Naive thymus-derived CD8-positive, alpha-beta T cell (primary cell): Measurements from ENCODE around the gene DVL2. TPM values are rescaled to one million over a fixed set of nuclear protein-coding genes. Genes with fewer than 3 reads are reported as not detected.

Experiments used
- ATAC-seq, 2 donors: fragments of 150-1000 bp; cut with Tn5 transposase in 1 of 2; sonication (Bioruptor Pico), chemical (Tn5 transposase) in 1 of 2; 1 replicate in 1 of 2; 2 replicates in 1 of 2; pipeline ENCODE4 v1.10.0; 2021; ENCODE audit warnings: mild to moderate bottlenecking in 2 of 2, moderate library complexity in 2 of 2
- POLR2A ChIA-PET: fragments of 350-600 bp; sonication (Branson Sonifier 250); formaldehyde crosslinking; loops from one replicate; lab custom pipeline; 2021; ENCODE audit warnings: antibody characterized with exemption; lab: Charles Lee
- DNase-seq, 10 donors: peaks; one replicate each; pipeline versions ENCODE4 v3.0.0 to v3.0.0-alpha.2; 2020 to 2022
- H3K27ac Mint-ChIP-seq, 10 donors: one replicate each; pipeline ENCODE4 v1.8.0; 2020 to 2022; ENCODE audit warnings: mild to moderate bottlenecking in 10 of 10, mixed read lengths in 10 of 10, moderate library complexity in 4 of 10, inconsistent platforms in 1 of 10
- H3K27me3 Mint-ChIP-seq, 5 donors: one replicate each; pipeline ENCODE4 v1.8.0; 2021 to 2022; ENCODE audit warnings: mixed read lengths in 5 of 5
- H3K36me3 Mint-ChIP-seq, 3 donors: one replicate each; pipeline ENCODE4 v1.8.0; 2020 to 2022; ENCODE audit warnings: mixed read lengths in 3 of 3, mild to moderate bottlenecking in 2 of 3, inconsistent platforms in 1 of 3
- H3K4me1 Mint-ChIP-seq, 4 donors: one replicate each; pipeline ENCODE4 v1.8.0; 2021 to 2022; ENCODE audit warnings: mixed read lengths in 4 of 4
- H3K4me3 Mint-ChIP-seq, 10 donors: one replicate each; pipeline ENCODE4 v1.8.0; 2020 to 2022; ENCODE audit warnings: mild to moderate bottlenecking in 10 of 10, mixed read lengths in 10 of 10, moderate library complexity in 6 of 10, inconsistent platforms in 1 of 10
- H3K9me3 Mint-ChIP-seq, 9 donors: one replicate each; pipeline ENCODE4 v1.8.0; 2020 to 2022; ENCODE audit warnings: mixed read lengths in 9 of 9, mild to moderate bottlenecking in 3 of 9, inconsistent platforms in 1 of 9, moderate library complexity in 1 of 9
- polyA plus RNA-seq, 3 donors: library from polyadenylated mRNA; unstranded; fragments of 300-500 nt; fragmentation: Illumina TruSeq; gene quantifications; one replicate each; pipeline ENCODE4 v1.2.3, GENCODE V29; 2021
- total RNA-seq, 8 experiments: library from RNA in 2 of 8; stranded (reverse) in 2 of 8; gene quantifications; one replicate each; pipeline ENCODE4 v1.2.3 and lab custom pipeline; 2021 to 2026

DVL2 gene
- total RNA-seq (10 to 100 TPM; 80.7 to 81.5 TPM), polyA plus RNA-seq (10 to 100 TPM; 19.3 to 26.5 (median 19.3) TPM), total RNA-seq (lab: John Stamatoyannopoulos, UW) (51.2 to 97.5 (median 80.1) reads per million in 6 experiments)

DNA sequence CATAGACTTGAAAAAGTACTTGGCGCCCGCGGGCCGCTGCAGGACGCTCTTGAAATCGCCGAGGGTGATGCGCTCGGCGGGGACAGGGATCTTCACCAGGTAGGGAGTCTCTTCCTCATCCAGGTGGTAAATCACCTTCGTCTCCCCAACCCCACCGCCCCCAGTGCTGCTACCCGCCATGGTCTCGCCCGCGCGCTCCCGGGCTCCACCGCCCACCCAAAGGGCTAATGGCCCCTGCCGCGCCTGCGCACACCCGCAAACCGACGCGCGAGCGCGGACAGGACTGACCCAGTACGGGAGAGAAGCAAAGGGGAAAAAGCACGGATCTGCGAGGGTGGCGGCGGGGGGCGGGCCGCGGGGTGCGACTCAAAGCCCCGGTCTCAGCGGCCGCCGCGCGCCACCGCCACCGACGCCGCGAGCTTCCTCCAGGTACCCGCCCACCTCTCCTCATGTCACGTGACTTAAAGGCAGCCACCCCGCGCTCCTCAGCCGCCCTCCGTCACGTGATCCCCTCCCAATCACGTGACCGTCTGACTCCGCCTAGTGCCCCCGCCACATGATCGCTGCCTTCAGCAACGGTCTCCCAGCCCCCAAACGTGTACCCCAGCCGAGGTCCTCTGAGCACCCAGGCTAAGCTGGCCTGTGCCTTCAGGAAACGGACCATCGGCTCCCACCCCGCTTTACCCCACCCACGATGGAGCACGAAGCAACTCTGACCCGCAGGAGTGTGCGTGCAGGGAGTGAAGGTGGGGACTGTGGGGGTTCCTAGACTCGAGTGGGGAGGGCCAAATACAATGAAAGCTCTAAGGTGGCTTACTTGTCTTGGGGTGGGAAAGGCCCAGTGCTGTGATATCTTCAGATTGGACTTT is at the start of gene DVL2:
Gene DVL2 (minus strand): TSS at position 435 of the 869 bp plus-strand sequence. CDS start 255 bp downstream, at position 180.
- peak within 1 kb of the TSS; percentile 89 to 95 (median 92) for H3K4me3 Mint-ChIP-seq
- peaks cover 0 to 35% (median 0%) of the 10 kb centered on the region in 3 donors for H3K36me3 Mint-ChIP-seq
- H3K27ac Mint-ChIP-seq: peak within 1 kb of the TSS; percentile 76 to 99 (median 94)
- POLR2A ChIA-PET: interaction anchor here (0.5 to 18.2 kb wide), 10 partner anchors 10 to 250 kb away, joined by 3 to 371 read pairs (median 3); partner anchors contain the start of genes ACADVL, ACAP1, CTDNEP1 and DLG4
- H3K27me3 Mint-ChIP-seq: peaks cover 0 to 1% (median 0%) of the 10 kb centered on the region in 5 donors
- DNase-seq (peak; percentile 89 to 98 (median 94)), ATAC-seq (peak; percentile 56 to 67)
- peaks cover 32 to 60% (median 51%) of the 10 kb centered on the region in 4 donors for H3K4me1 Mint-ChIP-seq
- H3K9me3 Mint-ChIP-seq: no peaks in the 10 kb centered on the region

DNA sequence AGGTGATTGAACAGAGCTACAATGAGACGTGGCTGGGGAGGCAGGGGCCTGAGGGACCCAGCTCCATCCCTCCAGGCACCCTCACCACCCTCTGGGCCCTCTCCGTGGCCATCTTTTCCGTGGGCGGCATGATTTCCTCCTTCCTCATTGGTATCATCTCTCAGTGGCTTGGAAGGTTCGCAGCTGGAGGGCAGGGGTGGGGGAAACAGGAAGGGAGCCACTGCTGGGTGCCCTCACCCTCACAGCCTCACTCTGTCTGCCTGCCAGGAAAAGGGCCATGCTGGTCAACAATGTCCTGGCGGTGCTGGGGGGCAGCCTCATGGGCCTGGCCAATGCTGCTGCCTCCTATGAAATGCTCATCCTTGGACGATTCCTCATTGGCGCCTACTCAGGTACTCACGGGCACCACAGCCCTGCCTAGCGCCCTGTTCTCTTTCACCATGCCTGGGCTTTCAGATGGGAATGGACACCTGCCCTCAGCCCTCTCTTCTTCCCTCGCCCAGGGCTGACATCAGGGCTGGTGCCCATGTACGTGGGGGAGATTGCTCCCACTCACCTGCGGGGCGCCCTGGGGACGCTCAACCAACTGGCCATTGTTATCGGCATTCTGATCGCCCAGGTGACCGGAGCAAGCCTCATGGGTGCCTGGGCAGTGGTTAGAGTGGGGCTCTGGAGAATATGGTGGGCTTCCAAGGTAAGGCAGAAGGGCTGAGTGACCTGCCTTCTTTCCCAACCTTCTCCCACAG is 49.3 kb upstream of the DVL2 start:
- Mint-ChIP-seq H3K4me3 (peak overlapping the region in 4 of 10 donors; percentile 42 to 58 (median 44)), H3K27ac (peak overlapping the region in 1 of 10 donors; percentile 10), H3K27me3 (peaks cover 1 to 19% (median 10%) of the 10 kb centered on the region in 5 donors), H3K4me1 (peaks cover 16 to 38% (median 24%) of the 10 kb centered on the region in 4 donors), H3K36me3 (no peaks in the 10 kb centered on the region), H3K9me3 (no peaks in the 10 kb centered on the region)
- POLR2A ChIA-PET: interaction anchor here (0.9 to 1.7 kb wide), 5 partner anchors 10 to 54 kb away, joined by 3 to 9 read pairs (median 5); partner anchors contain the start of genes ACAP1 and NEURL4
- DNase-seq: no peak
- no peak for ATAC-seq

DNA sequence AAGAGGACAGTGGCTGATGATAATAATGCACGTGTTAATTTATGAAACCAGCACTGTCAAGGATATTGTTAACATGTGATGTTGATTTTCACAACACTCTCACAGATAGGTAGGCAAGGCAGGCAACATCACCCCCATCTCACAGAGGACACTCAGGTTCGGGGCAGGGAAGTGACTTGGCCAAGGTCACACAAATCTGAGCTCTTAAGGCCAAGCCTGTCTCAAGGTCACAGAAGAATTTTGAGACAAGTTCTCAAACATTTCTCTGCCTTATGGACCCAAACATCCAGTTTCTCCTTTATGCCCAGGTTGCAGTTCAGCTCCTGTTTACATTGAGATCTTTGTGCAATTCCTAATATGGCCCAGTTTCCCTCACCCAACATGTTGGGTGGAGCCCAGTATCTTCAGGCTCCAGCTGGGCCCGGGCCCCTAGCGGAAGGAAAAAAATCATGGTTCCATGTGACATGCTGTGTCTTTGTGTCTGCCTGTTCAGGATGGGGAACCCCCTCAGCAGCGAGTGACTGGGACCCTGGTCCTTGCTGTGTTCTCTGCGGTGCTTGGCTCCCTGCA is 48.5 kb upstream of the DVL2 start:
- peak overlapping the region in 1 of 10 donors; percentile 77 for H3K27ac Mint-ChIP-seq
- no peaks in the 10 kb centered on the region for H3K9me3 Mint-ChIP-seq
- peak overlapping the region in 8 of 10 donors; percentile 15 to 85 (median 49) for H3K4me3 Mint-ChIP-seq
- H3K27me3 Mint-ChIP-seq: peaks cover 1 to 19% (median 10%) of the 10 kb centered on the region in 5 donors
- DNase-seq (no peak), ATAC-seq (no peak)
- no peaks in the 10 kb centered on the region for H3K36me3 Mint-ChIP-seq
- peaks cover 16 to 38% (median 24%) of the 10 kb centered on the region in 4 donors for H3K4me1 Mint-ChIP-seq
- POLR2A ChIA-PET: interaction anchor here (0.9 to 2.3 kb wide), 8 partner anchors 11 to 197 kb away, joined by 3 to 9 read pairs (median 5); partner anchors contain the start of genes ACAP1, NEURL4 and ZBTB4

DNA sequence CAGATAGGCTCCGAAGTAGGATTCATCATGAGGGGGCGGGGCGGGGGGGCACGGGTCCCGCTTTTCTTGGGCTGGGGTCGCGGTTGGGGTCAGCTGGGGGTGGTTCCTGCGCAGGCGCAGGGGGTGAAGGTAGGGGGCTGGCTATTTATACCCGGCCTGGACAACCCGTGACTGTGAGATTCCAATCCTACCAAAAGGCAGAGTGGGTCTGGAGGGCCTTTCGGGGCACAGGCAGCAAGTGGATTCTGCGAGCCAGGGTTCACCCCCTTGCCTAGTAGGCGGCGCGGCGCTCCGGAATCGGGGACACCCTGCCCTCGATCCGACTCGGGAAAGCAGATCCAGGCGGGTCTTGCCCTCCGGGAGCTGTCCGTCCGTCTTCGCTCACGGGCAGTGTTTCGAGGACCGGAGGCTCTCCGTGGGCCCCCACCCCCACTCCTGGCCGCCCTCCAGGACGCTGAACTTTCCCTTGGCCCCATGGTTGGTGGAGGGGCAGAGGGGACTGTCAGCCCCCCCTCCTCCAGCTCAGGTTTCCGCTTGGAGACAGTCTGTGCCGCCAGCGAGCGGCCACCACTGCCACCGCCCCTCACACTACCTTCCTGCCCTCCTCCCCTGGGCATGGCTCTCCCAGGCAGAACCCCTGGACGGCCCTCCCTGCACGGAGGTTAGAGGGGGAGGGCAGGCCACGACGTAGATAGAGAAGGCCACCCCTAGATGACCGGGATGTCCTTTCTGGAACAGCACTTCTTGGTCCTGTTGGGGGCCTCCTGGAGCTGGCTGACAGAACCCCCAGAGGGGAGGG is 47.8 kb upstream of the DVL2 start:
- H3K27ac Mint-ChIP-seq: peak overlapping the region in 4 of 10 donors; percentile 18 to 67 (median 50)
- peak overlapping the region; percentile 71 to 90 (median 84) for H3K4me3 Mint-ChIP-seq
- H3K36me3 Mint-ChIP-seq: no peaks in the 10 kb centered on the region
- DNase-seq (peak in 3 of 10 donors; percentile 10 to 15 (median 10)), ATAC-seq (peak in 1 of 2 donors; percentile 8)
- H3K9me3 Mint-ChIP-seq: no peaks in the 10 kb centered on the region
- POLR2A ChIA-PET: interaction anchor here (0.9 to 2.3 kb wide), 8 partner anchors 12 to 198 kb away, joined by 3 to 9 read pairs (median 6); partner anchors contain the start of genes NEURL4 and ZBTB4
- peaks cover 16 to 38% (median 24%) of the 10 kb centered on the region in 4 donors for H3K4me1 Mint-ChIP-seq
- peaks cover 1 to 19% (median 10%) of the 10 kb centered on the region in 5 donors for H3K27me3 Mint-ChIP-seq

DNA sequence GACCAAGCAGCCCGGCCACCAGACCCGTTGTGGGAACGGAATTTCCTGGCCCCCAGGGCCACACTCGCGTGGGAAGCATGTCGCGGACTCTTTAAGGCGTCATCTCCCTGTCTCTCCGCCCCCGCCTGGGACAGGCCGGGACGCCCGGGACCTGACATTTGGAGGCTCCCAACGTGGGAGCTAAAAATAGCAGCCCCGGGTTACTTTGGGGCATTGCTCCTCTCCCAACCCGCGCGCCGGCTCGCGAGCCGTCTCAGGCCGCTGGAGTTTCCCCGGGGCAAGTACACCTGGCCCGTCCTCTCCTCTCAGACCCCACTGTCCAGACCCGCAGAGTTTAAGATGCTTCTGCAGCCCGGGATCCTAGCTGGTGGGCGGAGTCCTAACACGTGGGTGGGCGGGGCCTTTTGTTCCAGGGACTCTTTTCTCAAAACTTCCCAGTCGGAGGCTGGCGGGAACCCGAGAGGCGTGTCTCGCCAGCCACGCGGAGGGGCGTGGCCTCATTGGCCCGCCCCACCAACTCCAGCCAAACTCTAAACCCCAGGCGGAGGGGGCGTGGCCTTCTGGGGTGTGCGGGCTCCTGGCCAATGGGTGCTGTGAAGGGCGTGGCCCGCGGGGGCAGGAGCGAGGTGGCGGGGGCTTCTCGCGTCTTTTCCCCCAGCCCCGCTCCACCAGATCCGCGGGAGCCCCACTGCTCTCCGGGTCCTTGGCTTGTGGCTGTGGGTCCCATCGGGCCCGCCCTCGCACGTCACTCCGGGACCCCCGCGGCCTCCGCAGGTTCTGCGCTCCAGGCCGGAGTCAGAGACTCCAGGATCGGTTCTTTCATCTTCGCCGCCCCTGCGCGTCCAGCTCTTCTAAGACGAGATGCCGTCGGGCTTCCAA is 47.0 kb upstream of the DVL2 start, which contains the start of gene SLC2A4:
Gene SLC2A4 (plus strand): TSS at position 645 of the 879 bp plus-strand sequence. CDS start 217 bp downstream, at position 862.
- POLR2A ChIA-PET: interaction anchor here (1.0 to 2.3 kb wide), 11 partner anchors 14 to 203 kb away, joined by 3 to 8 read pairs (median 4); partner anchors contain the start of genes GPS2, POLR2A and TMEM102
- H3K36me3 Mint-ChIP-seq: no peaks in the 10 kb centered on the region
- H3K27me3 Mint-ChIP-seq: peaks cover 1 to 19% (median 10%) of the 10 kb centered on the region in 5 donors
- ATAC-seq (peak; percentile 64 to 67), DNase-seq (peak; percentile 65 to 88 (median 76))
- peak within 1 kb of the TSS in 8 of 10 donors; percentile 43 to 92 (median 62) for H3K27ac Mint-ChIP-seq
- peaks cover 16 to 38% (median 24%) of the 10 kb centered on the region in 4 donors for H3K4me1 Mint-ChIP-seq
- peak within 1 kb of the TSS; percentile 74 to 90 (median 84) for H3K4me3 Mint-ChIP-seq
- no peaks in the 10 kb centered on the region for H3K9me3 Mint-ChIP-seq

DNA sequence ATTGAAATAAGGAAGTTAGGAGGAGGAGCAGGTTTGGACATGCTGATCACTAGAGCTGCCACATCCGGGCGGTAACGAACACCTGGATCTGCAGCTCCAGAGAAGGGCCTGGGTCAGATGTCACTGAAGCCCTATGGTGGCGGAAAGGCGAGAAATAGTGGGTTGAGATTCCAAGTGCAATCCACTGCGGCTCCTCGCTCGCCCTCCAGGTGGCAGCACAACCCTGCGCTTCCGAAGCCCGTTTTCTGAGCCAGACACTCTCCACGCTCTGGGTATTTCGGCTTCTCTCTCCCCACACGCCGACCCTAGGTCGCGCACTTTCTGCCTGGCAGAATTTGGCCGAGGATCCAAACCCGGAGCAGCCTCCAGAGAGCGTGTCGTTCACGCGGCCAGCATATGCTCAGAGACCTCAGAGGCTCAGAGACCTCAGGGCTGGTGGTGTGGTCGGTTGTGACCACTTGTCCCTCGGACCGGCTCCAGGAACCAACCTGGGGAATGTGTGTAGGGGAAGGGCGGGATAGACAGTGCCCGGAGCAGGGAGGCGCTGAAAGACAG is 46.3 kb upstream of the DVL2 start:
- no peaks in the 10 kb centered on the region for H3K36me3 Mint-ChIP-seq
- peaks cover 16 to 38% (median 24%) of the 10 kb centered on the region in 4 donors for H3K4me1 Mint-ChIP-seq
- DNase-seq (peak; percentile 73 to 91 (median 84)), ATAC-seq (peak; percentile 84 to 87)
- POLR2A ChIA-PET: interaction anchor here (0.6 to 2.3 kb wide), 13 partner anchors 14 to 203 kb away, joined by 3 to 8 read pairs (median 4); partner anchors contain the start of genes GPS2, POLR2A and TMEM102
- H3K27me3 Mint-ChIP-seq: peaks cover 1 to 19% (median 10%) of the 10 kb centered on the region in 5 donors
- peak overlapping the region in 8 of 10 donors; percentile 43 to 92 (median 56) for H3K27ac Mint-ChIP-seq
- H3K4me3 Mint-ChIP-seq: peak overlapping the region; percentile 74 to 90 (median 84)
- no peaks in the 10 kb centered on the region for H3K9me3 Mint-ChIP-seq

DNA sequence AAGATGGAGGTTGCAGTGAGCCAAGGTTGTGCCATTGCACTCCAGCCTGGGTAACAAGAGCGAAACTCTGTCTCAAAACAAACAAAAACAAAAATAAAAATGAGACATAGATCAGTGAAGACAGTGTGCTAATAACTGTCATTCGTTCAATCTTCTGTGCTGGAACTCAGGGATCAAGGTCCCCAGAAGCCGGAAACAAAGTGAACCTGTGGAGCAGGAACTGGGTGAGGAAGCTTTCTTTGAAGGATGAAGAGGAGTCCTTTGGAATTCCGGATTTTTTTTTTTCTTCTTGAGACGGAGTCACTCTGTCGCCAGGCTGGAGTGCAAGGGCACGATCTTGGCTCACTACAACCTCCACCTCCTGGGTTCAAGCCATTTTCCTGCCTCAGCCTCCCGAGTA is 45.1 kb upstream of the DVL2 start:
- DNase-seq (no peak), ATAC-seq (no peak)
- Mint-ChIP-seq H3K4me1 (peaks cover 16 to 38% (median 24%) of the 10 kb centered on the region in 4 donors), H3K27ac (no peak overlapping the region), H3K27me3 (peaks cover 1 to 19% (median 10%) of the 10 kb centered on the region in 5 donors), H3K9me3 (no peaks in the 10 kb centered on the region), H3K36me3 (no peaks in the 10 kb centered on the region), H3K4me3 (peak overlapping the region in 1 of 10 donors; percentile 39)
- POLR2A ChIA-PET: interaction anchor here (1.3 kb wide), 1 partner anchor 17 kb away, joined by 4 read pairs; no protein-coding TSS in a partner anchor

DNA sequence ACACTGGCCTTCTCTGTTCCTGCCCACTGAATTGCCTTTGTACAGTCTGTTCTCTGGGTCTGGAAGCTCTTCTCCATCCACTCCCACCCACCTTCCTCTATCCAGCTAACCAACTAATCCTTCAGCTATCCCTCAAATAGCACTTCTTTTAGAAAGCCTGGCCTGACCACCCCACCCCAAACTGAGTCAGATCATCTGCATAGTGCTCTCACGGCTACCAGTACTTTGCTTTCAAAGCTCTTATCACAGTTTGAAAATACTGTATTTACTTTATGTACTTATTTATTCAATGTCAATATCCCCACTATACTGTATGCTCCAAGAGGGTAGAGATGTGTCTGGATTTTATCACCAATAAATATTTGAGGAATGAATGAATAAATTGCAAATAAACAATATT is 32.5 kb upstream of the DVL2 start:
- ATAC-seq (no peak), DNase-seq (no peak)
- H3K4me3 Mint-ChIP-seq: peak overlapping the region in 1 of 10 donors; percentile 21
- peaks cover 17 to 23% (median 20%) of the 10 kb centered on the region in 4 donors for H3K4me1 Mint-ChIP-seq
- peaks cover 0 to 11% (median 0%) of the 10 kb centered on the region in 5 donors for H3K27me3 Mint-ChIP-seq
- H3K9me3 Mint-ChIP-seq: no peaks in the 10 kb centered on the region
- no peaks in the 10 kb centered on the region for H3K36me3 Mint-ChIP-seq
- POLR2A ChIA-PET: interaction anchor here (1.5 kb wide), 1 partner anchor 14 kb away, joined by 3 read pairs; no protein-coding TSS in a partner anchor
- H3K27ac Mint-ChIP-seq: peak overlapping the region in 3 of 10 donors; percentile 22 to 51 (median 27)

DNA sequence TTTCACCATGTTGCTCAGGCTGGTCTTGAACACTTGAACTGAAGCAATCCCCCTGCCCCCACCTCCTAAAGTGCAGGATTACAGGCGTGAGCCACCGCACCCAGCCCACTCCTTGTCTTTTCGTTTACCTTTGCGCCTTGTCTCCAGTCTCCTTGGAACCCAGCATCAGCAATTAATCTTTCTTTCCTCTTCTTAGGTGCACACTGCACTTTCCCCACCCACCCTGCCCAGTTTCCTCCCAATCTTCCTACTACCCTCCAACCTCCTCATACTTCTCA is 29.4 kb upstream of the DVL2 start:
- POLR2A ChIA-PET: interaction anchor here (0.6 to 3.2 kb wide), 3 partner anchors 32 to 285 kb away, joined by 3 to 9 read pairs (median 4); partner anchors contain the start of genes ACADVL and DLG4
- DNase-seq (no peak), ATAC-seq (no peak)
- Mint-ChIP-seq H3K4me1 (peaks cover 18 to 29% (median 26%) of the 10 kb centered on the region in 4 donors), H3K27ac (peak overlapping the region; percentile 37 to 94 (median 88)), H3K4me3 (peak overlapping the region in 9 of 10 donors; percentile 86 to 92 (median 88)), H3K9me3 (no peaks in the 10 kb centered on the region), H3K36me3 (peaks cover 0 to 2% (median 0%) of the 10 kb centered on the region in 3 donors), H3K27me3 (peaks cover 0 to 6% (median 0%) of the 10 kb centered on the region in 5 donors)
